ENCODE measurements around the gene TRIM69.
"Not testable (repeated sequence)": the region's sequence is repeated elsewhere in the genome, so short reads cannot be mapped to it uniquely, and the experiment has no call there.

The TRIM69 gene, protein sequence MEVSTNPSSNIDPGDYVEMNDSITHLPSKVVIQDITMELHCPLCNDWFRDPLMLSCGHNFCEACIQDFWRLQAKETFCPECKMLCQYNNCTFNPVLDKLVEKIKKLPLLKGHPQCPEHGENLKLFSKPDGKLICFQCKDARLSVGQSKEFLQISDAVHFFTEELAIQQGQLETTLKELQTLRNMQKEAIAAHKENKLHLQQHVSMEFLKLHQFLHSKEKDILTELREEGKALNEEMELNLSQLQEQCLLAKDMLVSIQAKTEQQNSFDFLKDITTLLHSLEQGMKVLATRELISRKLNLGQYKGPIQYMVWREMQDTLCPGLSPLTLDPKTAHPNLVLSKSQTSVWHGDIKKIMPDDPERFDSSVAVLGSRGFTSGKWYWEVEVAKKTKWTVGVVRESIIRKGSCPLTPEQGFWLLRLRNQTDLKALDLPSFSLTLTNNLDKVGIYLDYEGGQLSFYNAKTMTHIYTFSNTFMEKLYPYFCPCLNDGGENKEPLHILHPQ

DNA sequence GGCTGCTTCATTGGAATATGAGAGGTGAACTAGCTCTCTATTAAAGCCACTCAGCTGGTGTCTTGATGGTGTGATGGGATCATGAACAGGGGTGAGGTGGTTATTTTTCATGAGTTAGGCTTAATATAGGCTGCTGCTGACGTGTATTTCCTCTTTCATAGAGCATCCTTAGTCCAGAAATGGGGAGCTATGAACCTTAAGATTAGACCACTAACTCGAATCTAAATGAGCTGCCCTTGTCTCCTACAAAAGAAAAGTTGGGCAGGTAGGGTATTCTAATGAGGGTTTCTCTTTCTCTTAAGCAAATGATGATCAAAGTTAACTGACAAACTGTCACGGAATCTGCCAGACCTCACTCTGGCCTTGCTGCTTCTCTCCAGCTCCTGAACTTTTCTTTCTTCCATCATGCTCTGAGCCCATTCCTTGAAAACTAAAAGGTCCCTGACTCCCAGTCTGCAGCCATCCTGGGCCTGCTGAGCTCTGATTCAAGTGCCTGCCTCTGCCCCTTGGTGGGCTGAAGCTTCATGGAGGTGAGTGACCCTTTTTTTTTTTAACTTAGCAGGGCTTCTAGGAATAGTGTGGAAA, at the start of gene TRIM69:
Gene TRIM69 (plus strand): TSS at position 348 of the 585 bp plus-strand sequence. CDS start 177 bp downstream, at position 525.
- no peak for DNase-seq (ENCODE audit: low spot score)

DNA sequence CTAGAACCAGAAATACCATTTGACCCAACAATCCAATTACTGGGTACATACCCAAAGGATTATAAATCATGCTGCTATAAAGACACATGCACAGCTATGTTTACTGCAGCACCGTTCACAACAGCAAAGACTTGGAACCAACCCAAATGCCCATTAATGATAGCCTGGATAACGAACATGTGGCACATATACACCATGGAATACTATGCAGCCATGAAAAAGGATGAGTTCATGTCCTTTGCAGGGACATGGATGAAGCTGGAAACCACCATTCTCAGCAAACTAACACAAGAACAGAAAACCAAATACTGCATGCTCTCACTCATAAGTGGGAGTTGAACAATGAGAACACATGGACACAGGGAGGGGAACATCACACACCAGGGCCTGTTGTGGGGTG, 47.0 kb upstream of the TRIM69 start:
- not testable (repeated sequence) for DNase-seq (ENCODE audit: low spot score)

DNA sequence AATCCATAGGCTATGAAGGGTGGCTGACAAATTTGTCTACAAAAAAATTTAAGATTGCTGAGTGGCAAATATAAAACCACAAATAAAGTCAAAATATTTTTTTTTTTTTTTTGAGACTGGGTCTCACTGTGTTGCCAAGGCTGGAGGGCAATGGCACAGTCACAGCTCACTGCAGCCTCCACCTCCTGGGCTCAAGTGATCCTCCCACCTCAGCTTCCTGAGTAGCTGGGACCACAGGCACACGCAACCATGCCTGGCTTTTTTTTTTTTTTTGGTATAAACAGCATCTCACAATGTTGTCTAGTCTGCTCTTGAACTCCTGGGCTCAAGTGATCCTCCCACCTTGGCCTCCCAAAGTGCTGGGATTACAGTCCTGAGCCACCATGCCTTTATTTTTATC, 46.1 kb upstream of the TRIM69 start:
- not testable (repeated sequence) for DNase-seq (ENCODE audit: low spot score)

DNA sequence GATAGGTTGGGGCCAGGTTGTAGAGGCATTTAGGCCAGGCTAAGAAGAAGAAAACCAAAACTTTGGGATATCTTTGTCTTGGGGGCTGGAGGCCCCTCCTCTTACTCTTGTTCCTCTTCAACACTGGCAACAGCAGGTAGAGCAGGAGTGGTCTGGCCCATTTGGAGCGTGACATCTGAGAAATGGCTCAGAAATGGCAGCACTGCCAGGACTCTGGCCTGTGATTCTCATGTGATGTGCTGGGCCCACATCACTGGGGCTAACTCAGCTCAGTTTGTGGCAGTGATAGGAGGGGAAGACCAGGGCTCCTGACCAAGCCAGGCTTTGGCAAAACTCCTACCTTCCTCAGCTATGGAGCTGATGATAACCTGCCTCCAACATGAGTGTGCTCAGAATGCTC, 43.7 kb upstream of the TRIM69 start:
- DNase-seq (ENCODE audit: low spot score) = no peak

DNA sequence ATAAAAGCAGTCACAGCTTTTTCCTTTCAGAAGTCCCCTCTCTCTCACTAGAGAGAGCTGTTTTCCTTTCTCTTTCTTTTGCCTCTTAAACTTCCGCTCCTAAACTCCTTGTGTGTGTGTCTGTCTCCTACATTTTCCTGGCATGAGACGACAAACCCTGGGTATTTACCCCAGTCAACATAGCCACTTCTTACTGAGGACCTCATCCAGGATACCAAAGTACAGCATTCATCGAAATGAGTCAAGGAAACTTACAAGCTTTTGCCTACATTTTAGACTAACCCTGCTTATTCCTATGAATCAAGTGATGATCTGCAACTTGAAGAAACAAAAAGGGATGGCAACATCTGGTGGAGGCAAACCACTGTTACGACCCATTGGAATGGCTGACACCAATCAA, 41.9 kb upstream of the TRIM69 start:
- DNase-seq (ENCODE audit: low spot score) = no peak

DNA sequence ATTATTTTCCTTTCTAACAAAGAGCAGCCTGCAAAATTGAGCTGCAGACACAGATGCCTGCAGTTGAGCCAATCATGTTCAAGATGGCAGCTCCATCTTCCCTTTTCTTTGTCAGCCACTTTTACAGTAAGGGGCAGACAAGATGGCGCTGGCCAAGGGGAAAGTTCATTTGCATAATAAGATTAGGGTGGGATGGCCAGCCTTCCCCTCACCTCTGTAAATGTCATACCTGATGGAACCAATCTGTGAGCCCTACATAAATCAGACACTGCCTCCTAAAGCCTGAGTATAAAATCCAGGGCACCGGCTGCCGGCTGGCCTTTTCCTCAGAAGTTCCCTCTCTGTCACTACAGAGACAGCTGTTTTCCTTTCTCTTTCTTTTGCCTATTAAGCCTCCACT, 41.0 kb upstream of the TRIM69 start:
- DNase-seq (ENCODE audit: low spot score) = no peak

DNA sequence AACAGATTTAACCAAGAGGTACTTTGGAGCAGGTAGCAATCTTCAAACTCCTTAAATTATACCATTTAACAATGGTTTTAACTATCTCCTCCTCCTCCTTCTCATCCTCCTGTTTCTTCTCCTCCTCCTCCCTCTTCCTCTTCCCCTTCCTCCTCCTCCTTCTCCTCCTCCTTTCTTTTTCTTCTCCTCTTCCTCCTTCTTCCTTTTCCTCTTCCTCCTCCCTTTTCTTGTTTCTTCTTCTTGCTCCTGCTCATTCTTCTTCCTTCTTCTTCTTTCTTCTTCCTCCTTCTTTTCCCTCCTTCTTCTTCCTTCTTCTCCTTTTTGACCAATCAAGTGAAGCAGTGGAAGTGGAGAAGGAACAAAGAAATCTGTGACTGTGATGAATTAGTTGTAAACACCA, 39.3 kb upstream of the TRIM69 start:
- no peak for DNase-seq (ENCODE audit: low spot score)

DNA sequence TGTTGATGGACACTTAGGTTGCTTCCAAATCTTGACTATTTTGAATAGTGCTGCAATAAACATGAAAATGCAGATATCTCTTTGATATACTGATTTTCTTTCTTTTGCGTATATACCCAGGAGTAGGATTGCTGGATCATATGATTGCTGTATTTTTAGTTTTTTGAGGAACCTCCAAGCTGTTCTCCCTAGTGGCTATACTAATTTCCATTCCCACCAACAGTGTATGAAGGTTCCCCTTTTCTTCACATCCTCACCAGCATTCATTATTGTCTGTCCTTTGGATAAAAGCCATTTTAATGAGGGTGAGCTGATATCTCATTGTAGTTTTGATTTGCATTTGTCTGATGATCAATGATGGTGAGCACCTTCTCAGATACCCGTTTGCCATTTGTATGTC, 37.7 kb upstream of the TRIM69 start:
- DNase-seq (ENCODE audit: low spot score) = no peak

DNA sequence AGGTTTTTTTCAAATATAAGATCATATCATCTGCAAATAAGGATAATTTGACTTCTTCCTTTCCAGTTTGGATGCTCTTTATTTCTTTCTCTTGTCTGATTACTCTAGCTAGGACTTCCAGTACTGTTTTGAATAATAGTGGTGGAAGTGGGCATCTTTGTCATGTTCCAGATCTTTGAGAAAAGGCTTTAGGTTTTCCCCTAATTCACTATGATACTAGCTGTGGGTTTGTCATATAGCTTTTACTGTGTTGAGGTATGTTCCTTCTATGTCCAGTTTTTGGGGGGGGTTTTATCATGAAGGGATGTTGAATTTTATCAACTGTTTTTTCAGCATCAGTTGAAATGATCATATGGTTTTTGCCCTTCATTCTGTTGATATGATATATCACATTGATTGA, 35.7 kb upstream of the TRIM69 start:
- not testable (repeated sequence) for DNase-seq (ENCODE audit: low spot score)

DNA sequence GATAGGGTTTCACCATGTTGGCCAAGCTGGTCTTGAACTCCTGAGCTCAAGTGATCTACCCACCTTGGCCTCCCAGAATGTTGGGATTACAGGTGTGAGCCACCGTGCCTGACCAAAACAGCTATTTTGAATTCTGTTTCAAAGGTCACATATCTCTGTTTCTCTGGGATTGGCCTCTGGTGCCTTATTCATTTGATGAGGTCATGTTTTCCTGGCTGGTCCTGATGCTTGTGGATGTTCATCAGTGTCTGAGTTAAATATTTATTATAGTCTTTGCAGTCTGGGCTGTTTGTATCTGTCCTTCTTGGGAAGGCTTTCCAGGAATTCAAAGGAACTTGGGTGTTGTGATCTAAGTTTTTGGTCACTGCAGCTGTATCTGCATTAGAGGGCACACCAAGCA, 30.3 kb upstream of the TRIM69 start:
- no peak for DNase-seq (ENCODE audit: low spot score)

DNA sequence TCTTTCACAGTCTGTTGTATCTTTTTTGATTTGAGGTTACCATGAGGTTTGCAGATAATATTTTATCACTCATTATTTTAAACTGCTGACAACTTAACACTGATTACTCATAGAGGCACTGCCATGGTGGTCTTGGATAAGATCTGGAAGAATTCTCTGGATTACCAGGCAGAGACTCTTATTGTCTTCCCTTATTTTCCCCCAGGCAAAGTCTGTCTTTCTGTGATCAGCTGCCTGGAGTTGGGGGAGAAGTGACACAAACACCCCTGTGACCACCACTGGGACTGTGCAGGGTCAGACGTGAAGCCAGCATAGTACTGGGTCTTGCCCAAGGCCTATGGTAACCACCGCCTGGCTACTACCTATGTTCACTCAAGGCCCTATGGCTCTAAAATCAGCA, 29.9 kb upstream of the TRIM69 start:
- no peak for DNase-seq (ENCODE audit: low spot score)

DNA sequence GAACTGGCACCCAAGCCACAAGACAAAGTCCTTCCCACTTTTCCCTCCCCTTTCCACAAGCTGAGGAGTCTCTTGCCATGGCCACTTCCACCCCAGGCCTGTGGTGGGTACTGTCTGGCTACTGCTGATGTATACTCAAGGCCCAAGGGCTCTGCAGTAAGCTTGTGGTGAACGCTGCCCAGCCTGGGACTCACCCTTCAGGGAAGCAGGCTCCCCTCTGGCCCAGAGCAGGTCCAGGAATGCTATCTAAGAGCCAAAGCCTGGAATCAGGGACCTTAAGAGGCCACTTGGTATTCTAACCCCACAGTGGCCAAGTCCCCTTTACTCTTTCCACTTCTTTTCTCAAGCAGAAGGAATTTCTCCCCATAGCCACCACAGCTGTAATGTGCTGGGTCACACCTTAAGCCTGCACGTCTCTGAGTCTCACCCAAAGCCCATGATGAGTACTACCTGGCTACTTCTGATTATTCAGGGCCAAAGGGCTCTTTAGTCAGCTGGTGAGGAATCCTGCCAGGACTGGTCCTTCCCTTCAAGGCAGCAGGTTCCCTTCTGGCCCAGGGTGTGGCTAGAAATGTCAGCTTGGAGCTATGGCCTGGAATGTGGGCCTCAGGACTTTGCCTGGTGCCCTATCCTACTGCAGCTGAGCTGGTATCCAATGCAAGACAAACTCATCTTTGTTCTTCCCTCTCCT, 29.2 kb upstream of the TRIM69 start:
- DNase-seq (ENCODE audit: low spot score) = no peak

DNA sequence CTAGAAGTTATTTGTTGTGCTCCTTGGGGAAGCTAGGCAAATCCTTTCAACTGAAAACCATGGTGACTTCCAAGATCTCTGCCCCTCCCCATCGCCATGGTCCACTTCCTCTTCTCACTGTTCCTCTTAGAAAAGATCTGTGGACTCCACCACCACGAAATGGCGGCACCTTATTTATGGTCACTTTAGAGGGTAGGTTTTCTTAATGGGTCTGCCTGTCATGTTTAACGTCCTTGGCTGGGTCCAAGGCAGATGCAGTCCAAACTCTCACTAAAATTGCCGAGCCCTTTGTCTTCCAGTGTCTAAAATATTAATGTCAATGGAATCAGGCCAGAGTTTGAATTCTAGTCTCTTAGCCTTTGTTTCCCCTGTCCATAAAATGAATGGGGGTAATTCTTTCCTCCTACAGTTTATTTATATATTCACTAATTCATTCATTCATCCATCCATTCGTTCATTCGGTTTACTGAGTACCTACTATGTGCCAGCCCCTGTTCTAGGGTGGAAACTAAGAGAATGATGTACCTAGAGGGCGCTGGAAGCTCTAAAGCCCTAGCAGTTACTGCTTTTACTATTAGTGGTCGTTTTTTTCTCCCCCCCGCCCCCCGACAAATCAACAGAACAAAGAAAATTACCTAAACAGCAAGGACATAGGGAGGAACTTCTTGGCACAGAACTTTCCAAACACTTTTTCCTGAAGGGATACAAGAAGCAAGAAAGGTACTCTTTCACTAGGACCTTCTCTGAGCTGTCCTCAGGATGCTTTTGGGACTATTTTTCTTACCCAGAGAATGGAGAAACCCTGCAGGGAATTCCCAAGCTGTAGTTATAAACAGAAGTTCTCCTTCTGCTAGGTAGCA, 25.9 kb upstream of the TRIM69 start:
- DNase-seq (ENCODE audit: low spot score) = peak; percentile 52

DNA sequence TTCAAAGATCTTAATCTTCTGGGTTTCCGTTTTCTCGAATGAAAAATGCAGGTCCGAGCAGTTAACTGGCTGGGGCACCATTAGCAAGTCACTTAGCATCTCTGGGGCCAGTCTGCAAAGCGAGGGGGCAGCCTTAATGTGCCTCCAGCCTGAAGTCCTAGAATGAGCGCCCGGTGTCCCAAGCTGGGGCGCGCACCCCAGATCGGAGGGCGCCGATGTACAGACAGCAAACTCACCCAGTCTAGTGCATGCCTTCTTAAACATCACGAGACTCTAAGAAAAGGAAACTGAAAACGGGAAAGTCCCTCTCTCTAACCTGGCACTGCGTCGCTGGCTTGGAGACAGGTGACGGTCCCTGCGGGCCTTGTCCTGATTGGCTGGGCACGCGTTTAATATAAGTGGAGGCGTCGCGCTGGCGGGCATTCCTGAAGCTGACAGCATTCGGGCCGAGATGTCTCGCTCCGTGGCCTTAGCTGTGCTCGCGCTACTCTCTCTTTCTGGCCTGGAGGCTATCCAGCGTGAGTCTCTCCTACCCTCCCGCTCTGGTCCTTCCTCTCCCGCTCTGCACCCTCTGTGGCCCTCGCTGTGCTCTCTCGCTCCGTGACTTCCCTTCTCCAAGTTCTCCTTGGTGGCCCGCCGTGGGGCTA, 25.1 kb upstream of the TRIM69 start, which contains the start of the genes B2M and PATL2:
Gene B2M (plus strand): TSS at position 422 of the 647 bp plus-strand sequence. CDS start 30 bp downstream, at position 452.
Gene PATL2 (minus strand): TSS at position 228 of the 647 bp plus-strand sequence. CDS start 34,833 bp downstream, outside the sequence.
- peak; percentile 97 for DNase-seq (ENCODE audit: low spot score)

DNA sequence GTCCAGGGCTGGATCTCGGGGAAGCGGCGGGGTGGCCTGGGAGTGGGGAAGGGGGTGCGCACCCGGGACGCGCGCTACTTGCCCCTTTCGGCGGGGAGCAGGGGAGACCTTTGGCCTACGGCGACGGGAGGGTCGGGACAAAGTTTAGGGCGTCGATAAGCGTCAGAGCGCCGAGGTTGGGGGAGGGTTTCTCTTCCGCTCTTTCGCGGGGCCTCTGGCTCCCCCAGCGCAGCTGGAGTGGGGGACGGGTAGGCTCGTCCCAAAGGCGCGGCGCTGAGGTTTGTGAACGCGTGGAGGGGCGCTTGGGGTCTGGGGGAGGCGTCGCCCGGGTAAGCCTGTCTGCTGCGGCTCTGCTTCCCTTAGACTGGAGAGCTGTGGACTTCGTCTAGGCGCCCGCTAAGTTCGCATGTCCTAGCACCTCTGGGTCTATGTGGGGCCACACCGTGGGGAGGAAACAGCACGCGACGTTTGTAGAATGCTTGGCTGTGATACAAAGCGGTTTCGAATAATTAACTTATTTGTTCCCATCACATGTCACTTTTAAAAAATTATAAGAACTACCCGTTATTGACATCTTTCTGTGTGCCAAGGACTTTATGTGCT, 24.5 kb upstream of the TRIM69 start:
- peak; percentile 48 for DNase-seq (ENCODE audit: low spot score)

DNA sequence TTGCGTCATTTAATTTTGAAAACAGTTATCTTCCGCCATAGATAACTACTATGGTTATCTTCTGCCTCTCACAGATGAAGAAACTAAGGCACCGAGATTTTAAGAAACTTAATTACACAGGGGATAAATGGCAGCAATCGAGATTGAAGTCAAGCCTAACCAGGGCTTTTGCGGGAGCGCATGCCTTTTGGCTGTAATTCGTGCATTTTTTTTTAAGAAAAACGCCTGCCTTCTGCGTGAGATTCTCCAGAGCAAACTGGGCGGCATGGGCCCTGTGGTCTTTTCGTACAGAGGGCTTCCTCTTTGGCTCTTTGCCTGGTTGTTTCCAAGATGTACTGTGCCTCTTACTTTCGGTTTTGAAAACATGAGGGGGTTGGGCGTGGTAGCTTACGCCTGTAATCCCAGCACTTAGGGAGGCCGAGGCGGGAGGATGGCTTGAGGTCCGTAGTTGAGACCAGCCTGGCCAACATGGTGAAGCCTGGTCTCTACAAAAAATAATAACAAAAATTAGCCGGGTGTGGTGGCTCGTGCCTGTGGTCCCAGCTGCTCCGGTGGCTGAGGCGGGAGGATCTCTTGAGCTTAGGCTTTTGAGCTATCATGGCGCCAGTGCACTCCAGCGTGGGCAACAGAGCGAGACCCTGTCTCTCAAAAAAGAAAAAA, 23.9 kb upstream of the TRIM69 start:
- peak; percentile 80 for DNase-seq (ENCODE audit: low spot score)

DNA sequence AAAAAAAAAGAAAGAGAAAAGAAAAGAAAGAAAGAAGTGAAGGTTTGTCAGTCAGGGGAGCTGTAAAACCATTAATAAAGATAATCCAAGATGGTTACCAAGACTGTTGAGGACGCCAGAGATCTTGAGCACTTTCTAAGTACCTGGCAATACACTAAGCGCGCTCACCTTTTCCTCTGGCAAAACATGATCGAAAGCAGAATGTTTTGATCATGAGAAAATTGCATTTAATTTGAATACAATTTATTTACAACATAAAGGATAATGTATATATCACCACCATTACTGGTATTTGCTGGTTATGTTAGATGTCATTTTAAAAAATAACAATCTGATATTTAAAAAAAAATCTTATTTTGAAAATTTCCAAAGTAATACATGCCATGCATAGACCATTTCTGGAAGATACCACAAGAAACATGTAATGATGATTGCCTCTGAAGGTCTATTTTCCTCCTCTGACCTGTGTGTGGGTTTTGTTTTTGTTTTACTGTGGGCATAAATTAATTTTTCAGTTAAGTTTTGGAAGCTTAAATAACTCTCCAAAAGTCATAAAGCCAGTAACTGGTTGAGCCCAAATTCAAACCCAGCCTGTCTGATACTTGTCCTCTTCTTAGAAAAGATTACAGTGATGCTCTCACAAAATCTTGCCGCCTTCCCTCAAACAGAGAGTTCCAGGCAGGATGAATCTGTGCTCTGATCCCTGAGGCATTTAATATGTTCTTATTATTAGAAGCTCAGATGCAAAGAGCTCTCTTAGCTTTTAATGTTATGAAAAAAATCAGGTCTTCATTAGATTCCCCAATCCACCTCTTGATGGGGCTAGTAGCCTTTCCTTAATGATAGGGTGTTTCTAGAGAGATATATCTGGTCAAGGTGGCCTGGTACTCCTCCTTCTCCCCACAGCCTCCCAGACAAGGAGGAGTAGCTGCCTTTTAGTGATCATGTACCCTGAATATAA, 23.0 kb upstream of the TRIM69 start:
- peak; percentile 56 for DNase-seq (ENCODE audit: low spot score)

DNA sequence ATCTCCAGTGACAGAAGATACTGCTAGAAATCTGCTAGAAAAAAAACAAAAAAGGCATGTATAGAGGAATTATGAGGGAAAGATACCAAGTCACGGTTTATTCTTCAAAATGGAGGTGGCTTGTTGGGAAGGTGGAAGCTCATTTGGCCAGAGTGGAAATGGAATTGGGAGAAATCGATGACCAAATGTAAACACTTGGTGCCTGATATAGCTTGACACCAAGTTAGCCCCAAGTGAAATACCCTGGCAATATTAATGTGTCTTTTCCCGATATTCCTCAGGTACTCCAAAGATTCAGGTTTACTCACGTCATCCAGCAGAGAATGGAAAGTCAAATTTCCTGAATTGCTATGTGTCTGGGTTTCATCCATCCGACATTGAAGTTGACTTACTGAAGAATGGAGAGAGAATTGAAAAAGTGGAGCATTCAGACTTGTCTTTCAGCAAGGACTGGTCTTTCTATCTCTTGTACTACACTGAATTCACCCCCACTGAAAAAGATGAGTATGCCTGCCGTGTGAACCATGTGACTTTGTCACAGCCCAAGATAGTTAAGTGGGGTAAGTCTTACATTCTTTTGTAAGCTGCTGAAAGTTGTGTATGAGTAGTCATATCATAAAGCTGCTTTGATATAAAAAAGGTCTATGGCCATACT, 21.1 kb upstream of the TRIM69 start:
- DNase-seq (ENCODE audit: low spot score) = no peak
